HepG2 (cell line): ENCODE results near the gene GABRB3.

ENCODE experiments used
- CENPT ChIP-seq: sonication (generic); formaldehyde crosslinking; IDR thresholded peaks from 2 replicates; pipeline ENCODE4 v1.8.0; 2022; ENCODE audit warnings: low read depth, mild to moderate bottlenecking, moderate library complexity, missing genetic modification reagents
- JUND ChIP-seq: sonication (generic); formaldehyde crosslinking; IDR thresholded peaks from 2 replicates; pipeline ENCODE4 v1.8.0; 2022; ENCODE audit warnings: mild to moderate bottlenecking, missing genetic modification reagents
- MAFG ChIP-seq: sonication (generic); formaldehyde crosslinking; IDR thresholded peaks from 2 replicates; pipeline ENCODE4 v1.5.1; 2020; ENCODE audit warnings: mild to moderate bottlenecking, missing genetic modification reagents
- MAFK ChIP-seq, 2 experiments: IDR thresholded peaks in 1 of 2; conservative IDR thresholded peaks in 1 of 2; 2 replicates each; pipeline ENCODE4 v1.6.1; 2011; ENCODE audit warnings: improper control_type of control experiment in 2 of 2, low read length in 2 of 2
- ONECUT2 ChIP-seq: sonication (generic); formaldehyde crosslinking; IDR thresholded peaks from 2 replicates; pipeline ENCODE4 v1.4.0; 2020; ENCODE audit warnings: missing genetic modification reagents
- SIN3A ChIP-seq: IDR thresholded peaks from 2 replicates; pipeline ENCODE4 v1.6.1; 2011; ENCODE audit warnings: low read depth, mild to moderate bottlenecking, control low read depth, low read length, borderline replicate concordance
- THAP11 ChIP-seq: IDR thresholded peaks from 2 replicates; pipeline ENCODE4 v1.6.1; 2016; ENCODE audit warnings: missing biosample characterization, missing genetic modification reagents
- ZKSCAN1 ChIP-seq: fragments of 150-350 bp; IDR thresholded peaks from 2 replicates; pipeline ENCODE4 v1.6.1; 2014; ENCODE audit warnings: low read length
- ZNF225 ChIP-seq: sonication (generic); formaldehyde crosslinking; IDR thresholded peaks from 2 replicates; pipeline ENCODE4 v1.4.0; 2020; ENCODE audit warnings: mild to moderate bottlenecking, missing genetic modification reagents
- TF ChIP-seq, protein P1 (sequence below): sonication (generic); formaldehyde crosslinking; IDR thresholded peaks from 2 replicates; pipeline ENCODE4 v1.5.0; 2020; ENCODE audit warnings: mild to moderate bottlenecking, missing genetic modification reagents, moderate library complexity
- TF ChIP-seq, protein P2 (sequence below): sonication (generic); formaldehyde crosslinking; IDR thresholded peaks from 2 replicates; pipeline ENCODE4 v1.4.0; 2020; ENCODE audit warnings: missing genetic modification reagents
- TF ChIP-seq, protein P3 (sequence below): sonication (generic); formaldehyde crosslinking; IDR thresholded peaks from 2 replicates; pipeline ENCODE4 v1.4.0; 2020; ENCODE audit warnings: missing genetic modification reagents, mild to moderate bottlenecking, borderline replicate concordance
- TF ChIP-seq, protein P4 (sequence below), 2 experiments: IDR thresholded peaks; 2 replicates each; pipeline ENCODE4 v1.6.1; 2011 to 2012; ENCODE audit warnings: low read length in 2 of 2, borderline replicate concordance in 1 of 2, low read depth in 1 of 2, mild to moderate bottlenecking in 1 of 2, moderate library complexity in 1 of 2

DNA sequence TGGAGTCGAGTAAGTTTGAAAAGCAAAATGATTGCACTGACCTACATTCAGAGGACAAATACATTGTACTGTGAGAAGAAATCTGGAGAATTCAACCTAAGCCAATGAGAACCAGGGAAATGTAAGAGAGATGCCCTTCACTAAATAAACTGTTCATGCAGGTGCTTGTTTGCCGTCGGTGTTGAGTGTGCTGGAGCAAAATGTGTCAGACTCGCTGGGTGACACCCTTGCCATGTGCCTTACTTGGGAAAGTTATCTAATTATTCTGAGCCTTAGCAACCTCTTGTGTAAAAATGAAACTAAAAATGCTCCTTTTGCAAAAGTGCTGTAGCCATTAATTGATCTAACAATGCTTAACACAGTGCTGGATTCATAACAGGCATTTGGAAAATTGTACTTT is 140.4 kb downstream of the GABRB3 start:
- TF ChIP-seq, protein P1, sequence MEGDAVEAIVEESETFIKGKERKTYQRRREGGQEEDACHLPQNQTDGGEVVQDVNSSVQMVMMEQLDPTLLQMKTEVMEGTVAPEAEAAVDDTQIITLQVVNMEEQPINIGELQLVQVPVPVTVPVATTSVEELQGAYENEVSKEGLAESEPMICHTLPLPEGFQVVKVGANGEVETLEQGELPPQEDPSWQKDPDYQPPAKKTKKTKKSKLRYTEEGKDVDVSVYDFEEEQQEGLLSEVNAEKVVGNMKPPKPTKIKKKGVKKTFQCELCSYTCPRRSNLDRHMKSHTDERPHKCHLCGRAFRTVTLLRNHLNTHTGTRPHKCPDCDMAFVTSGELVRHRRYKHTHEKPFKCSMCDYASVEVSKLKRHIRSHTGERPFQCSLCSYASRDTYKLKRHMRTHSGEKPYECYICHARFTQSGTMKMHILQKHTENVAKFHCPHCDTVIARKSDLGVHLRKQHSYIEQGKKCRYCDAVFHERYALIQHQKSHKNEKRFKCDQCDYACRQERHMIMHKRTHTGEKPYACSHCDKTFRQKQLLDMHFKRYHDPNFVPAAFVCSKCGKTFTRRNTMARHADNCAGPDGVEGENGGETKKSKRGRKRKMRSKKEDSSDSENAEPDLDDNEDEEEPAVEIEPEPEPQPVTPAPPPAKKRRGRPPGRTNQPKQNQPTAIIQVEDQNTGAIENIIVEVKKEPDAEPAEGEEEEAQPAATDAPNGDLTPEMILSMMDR (CRISPR knock-in tag): no peak
- TF ChIP-seq MAFK (conservative IDR thresholded peaks at IDR 0.05 in 1 of 2, IDR thresholded peaks at IDR 0.05 in 1 of 2; ENCODE audit: low read length in 2 of 2) (no peak), ONECUT2 (CRISPR knock-in tag) (no peak), ZKSCAN1 (no peak), THAP11 (no peak), MAFG (no peak), CENPT (CRISPR knock-in tag) (no peak), SIN3A (no peak), ZNF225 (CRISPR knock-in tag) (no peak), JUND (CRISPR knock-in tag) (no peak)
- TF ChIP-seq, protein P2, sequence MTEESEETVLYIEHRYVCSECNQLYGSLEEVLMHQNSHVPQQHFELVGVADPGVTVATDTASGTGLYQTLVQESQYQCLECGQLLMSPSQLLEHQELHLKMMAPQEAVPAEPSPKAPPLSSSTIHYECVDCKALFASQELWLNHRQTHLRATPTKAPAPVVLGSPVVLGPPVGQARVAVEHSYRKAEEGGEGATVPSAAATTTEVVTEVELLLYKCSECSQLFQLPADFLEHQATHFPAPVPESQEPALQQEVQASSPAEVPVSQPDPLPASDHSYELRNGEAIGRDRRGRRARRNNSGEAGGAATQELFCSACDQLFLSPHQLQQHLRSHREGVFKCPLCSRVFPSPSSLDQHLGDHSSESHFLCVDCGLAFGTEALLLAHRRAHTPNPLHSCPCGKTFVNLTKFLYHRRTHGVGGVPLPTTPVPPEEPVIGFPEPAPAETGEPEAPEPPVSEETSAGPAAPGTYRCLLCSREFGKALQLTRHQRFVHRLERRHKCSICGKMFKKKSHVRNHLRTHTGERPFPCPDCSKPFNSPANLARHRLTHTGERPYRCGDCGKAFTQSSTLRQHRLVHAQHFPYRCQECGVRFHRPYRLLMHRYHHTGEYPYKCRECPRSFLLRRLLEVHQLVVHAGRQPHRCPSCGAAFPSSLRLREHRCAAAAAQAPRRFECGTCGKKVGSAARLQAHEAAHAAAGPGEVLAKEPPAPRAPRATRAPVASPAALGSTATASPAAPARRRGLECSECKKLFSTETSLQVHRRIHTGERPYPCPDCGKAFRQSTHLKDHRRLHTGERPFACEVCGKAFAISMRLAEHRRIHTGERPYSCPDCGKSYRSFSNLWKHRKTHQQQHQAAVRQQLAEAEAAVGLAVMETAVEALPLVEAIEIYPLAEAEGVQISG: no peak
- TF ChIP-seq, protein P3, sequence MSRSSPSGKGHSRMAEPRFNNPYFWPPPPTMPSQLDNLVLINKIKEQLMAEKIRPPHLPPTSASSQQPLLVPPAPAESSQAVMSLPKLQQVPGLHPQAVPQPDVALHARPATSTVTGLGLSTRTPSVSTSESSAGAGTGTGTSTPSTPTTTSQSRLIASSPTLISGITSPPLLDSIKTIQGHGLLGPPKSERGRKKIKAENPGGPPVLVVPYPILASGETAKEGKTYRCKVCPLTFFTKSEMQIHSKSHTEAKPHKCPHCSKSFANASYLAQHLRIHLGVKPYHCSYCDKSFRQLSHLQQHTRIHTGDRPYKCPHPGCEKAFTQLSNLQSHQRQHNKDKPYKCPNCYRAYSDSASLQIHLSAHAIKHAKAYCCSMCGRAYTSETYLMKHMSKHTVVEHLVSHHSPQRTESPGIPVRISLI (CRISPR knock-in tag): no peak
- TF ChIP-seq, protein P4, sequence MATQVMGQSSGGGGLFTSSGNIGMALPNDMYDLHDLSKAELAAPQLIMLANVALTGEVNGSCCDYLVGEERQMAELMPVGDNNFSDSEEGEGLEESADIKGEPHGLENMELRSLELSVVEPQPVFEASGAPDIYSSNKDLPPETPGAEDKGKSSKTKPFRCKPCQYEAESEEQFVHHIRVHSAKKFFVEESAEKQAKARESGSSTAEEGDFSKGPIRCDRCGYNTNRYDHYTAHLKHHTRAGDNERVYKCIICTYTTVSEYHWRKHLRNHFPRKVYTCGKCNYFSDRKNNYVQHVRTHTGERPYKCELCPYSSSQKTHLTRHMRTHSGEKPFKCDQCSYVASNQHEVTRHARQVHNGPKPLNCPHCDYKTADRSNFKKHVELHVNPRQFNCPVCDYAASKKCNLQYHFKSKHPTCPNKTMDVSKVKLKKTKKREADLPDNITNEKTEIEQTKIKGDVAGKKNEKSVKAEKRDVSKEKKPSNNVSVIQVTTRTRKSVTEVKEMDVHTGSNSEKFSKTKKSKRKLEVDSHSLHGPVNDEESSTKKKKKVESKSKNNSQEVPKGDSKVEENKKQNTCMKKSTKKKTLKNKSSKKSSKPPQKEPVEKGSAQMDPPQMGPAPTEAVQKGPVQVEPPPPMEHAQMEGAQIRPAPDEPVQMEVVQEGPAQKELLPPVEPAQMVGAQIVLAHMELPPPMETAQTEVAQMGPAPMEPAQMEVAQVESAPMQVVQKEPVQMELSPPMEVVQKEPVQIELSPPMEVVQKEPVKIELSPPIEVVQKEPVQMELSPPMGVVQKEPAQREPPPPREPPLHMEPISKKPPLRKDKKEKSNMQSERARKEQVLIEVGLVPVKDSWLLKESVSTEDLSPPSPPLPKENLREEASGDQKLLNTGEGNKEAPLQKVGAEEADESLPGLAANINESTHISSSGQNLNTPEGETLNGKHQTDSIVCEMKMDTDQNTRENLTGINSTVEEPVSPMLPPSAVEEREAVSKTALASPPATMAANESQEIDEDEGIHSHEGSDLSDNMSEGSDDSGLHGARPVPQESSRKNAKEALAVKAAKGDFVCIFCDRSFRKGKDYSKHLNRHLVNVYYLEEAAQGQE (IDR thresholded peaks at IDR 0.05; ENCODE audit: borderline replicate concordance in 1 of 2, low read depth in 1 of 2, low read length in 2 of 2): no peak
